ENCODE measurements around the gene SUSD4. TPM values are rescaled to one million over a fixed set of nuclear protein-coding genes. Genes with fewer than 3 reads are reported as not detected.

SUSD4 gene
- polyA plus RNA-seq, 2 of the 4 experiments (the other 2 are of a cell fraction), result 0.61 to 0.85 TPM

DNA sequence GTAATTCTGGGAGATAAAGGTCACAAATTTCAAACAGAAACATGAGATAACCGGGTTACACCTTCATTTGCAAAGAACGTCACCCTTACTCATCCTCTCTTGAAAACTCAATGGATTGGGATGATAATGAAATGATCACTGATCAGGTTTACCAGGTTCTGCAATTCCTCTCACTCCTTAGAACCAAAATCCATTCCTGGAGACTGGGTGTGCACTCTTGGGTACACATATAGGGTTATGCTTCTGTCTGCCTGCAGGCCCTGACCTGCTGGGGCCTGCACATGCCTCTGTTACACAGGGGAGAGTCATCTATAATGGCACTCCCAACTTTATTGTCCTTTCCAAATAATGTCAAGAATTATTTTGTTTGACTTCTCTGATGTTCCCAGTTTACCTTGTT is 8.3 kb downstream of the SUSD4 start:
- Histone ChIP-seq H3K27ac (no peak overlapping the region), H3K9me3 (no peaks in the 10 kb centered on the region), H3K4me1 (no peaks in the 10 kb centered on the region), H3K4me3 (no peak overlapping the region), H3K4me2 (no peak overlapping the region)
- 23% methylated on average over 2 of the region's 2 CpGs for WGBS (ENCODE audit: missing lambda C conversion rate)
- DNase-seq (ENCODE audit: low read depth in 1 of 2, low spot score in 1 of 2), result no peak
- ChIA-PET POLR2A (interaction anchor here (0.7 kb wide), 1 partner anchor 9 kb away, joined by 3 read pairs; no protein-coding TSS in a partner anchor), CTCF (interaction anchor here (1.2 kb wide), 1 partner anchor 10 kb away, joined by 3 read pairs; no protein-coding TSS in a partner anchor)
- TF ChIP-seq, protein P1, sequence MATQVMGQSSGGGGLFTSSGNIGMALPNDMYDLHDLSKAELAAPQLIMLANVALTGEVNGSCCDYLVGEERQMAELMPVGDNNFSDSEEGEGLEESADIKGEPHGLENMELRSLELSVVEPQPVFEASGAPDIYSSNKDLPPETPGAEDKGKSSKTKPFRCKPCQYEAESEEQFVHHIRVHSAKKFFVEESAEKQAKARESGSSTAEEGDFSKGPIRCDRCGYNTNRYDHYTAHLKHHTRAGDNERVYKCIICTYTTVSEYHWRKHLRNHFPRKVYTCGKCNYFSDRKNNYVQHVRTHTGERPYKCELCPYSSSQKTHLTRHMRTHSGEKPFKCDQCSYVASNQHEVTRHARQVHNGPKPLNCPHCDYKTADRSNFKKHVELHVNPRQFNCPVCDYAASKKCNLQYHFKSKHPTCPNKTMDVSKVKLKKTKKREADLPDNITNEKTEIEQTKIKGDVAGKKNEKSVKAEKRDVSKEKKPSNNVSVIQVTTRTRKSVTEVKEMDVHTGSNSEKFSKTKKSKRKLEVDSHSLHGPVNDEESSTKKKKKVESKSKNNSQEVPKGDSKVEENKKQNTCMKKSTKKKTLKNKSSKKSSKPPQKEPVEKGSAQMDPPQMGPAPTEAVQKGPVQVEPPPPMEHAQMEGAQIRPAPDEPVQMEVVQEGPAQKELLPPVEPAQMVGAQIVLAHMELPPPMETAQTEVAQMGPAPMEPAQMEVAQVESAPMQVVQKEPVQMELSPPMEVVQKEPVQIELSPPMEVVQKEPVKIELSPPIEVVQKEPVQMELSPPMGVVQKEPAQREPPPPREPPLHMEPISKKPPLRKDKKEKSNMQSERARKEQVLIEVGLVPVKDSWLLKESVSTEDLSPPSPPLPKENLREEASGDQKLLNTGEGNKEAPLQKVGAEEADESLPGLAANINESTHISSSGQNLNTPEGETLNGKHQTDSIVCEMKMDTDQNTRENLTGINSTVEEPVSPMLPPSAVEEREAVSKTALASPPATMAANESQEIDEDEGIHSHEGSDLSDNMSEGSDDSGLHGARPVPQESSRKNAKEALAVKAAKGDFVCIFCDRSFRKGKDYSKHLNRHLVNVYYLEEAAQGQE (IDR thresholded peaks at IDR 0.05), result no peak
- no peak for TF ChIP-seq RARB (CRISPR knock-in tag; IDR thresholded peaks at IDR 0.05)
- TF ChIP-seq, protein P2, sequence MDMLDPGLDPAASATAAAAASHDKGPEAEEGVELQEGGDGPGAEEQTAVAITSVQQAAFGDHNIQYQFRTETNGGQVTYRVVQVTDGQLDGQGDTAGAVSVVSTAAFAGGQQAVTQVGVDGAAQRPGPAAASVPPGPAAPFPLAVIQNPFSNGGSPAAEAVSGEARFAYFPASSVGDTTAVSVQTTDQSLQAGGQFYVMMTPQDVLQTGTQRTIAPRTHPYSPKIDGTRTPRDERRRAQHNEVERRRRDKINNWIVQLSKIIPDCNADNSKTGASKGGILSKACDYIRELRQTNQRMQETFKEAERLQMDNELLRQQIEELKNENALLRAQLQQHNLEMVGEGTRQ (IDR thresholded peaks at IDR 0.05), result no peak
- no peak for FAIRE-seq
- ATAC-seq, result no peak

DNA sequence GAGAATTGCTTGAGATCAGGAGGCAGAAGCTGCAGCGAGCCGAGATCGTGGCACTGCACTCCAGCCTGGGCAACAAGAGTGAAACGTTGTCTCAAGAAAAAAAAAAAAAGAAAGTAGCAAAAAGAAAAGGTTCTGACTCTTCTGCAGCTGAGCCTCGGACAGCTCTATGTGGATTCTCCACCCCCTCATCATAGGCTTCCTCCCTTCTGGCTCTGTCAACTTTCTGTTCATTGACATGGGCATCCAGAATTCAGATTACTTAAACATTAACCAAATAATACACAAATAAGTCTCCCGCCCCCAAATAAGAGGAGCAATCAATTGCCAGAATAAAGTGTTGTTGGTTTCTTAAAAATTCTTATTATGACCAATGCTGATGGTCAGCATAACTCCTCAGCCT is 10.0 kb downstream of the SUSD4 start:
- no peak for FAIRE-seq

DNA sequence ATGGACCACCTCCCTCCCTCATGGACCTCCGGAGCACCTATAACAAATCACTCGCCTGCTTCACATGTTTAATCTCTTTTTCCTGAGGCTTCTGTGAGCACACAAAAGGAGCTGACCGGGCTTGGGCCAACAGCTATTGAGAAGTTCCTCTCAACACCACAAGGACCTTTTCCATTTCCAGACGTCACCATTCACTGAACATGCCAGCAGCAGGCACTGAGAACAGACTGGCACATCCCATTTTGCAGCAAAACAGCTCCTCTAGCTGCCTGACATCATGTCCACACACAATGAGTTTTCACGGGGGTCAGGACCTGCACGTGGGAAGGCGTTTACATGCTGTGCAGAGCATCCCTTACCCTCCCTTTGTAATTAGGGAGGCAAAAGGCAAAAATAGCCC is 11.0 kb downstream of the SUSD4 start:
- H3K27ac ChIP-seq, result no peak overlapping the region
- 24% methylated on average over 7 of the region's 7 CpGs for WGBS (ENCODE audit: missing lambda C conversion rate)

More for the DNA sequence above, 10.0 kb downstream of the SUSD4 start:
- WGBS (ENCODE audit: missing lambda C conversion rate), result 12% methylated on average over 6 of the region's 6 CpGs
- ATAC-seq, result no peak
- no peak for TF ChIP-seq NPAS2 (CRISPR knock-in tag; IDR thresholded peaks at IDR 0.05; ENCODE audit: borderline replicate concordance)
- TF ChIP-seq RARB (CRISPR knock-in tag; IDR thresholded peaks at IDR 0.05), result no peak
- TF ChIP-seq TP53 (CRISPR knock-in tag; IDR thresholded peaks at IDR 0.05), result no peak
- TF ChIP-seq SMC3 (IDR thresholded peaks at IDR 0.05), result no peak
- H3K4me3 ChIP-seq, result no peak overlapping the region
- POLR2A ChIA-PET, result no interaction called here
- no peaks in the 10 kb centered on the region for H3K4me1 ChIP-seq
- no peak overlapping the region for H3K27ac ChIP-seq
- DNase-seq (ENCODE audit: low read depth in 1 of 2, low spot score in 1 of 2), result no peak
- H3K9me3 ChIP-seq, result no peaks in the 10 kb centered on the region
- CTCF ChIA-PET, result interaction anchor here (0.7 kb wide), 1 partner anchor 13 kb away, joined by 3 read pairs; no protein-coding TSS in a partner anchor
- no peak overlapping the region for H3K4me2 ChIP-seq

More for the DNA sequence above, 11.0 kb downstream of the SUSD4 start:
- H3K9me3 ChIP-seq, result no peaks in the 10 kb centered on the region
- no peak overlapping the region for H3K4me3 ChIP-seq
- H3K4me1 ChIP-seq, result no peaks in the 10 kb centered on the region
- H3K4me2 ChIP-seq, result no peak overlapping the region
- DNase-seq (ENCODE audit: low read depth in 1 of 2, low spot score in 1 of 2), result no peak
- no peak for FAIRE-seq
- CTCF ChIA-PET, result interaction anchor here (1.8 kb wide), 1 partner anchor 10 kb away, joined by 3 read pairs; no protein-coding TSS in a partner anchor
- TF ChIP-seq MAZ (IDR thresholded peaks at IDR 0.05; ENCODE audit: borderline replicate concordance, low read depth, low read length), result no peak
- no peak for TF ChIP-seq NFE2L2 (conservative IDR thresholded peaks at IDR 0.05; ENCODE audit: low read length)
- TF ChIP-seq KDM5A (IDR thresholded peaks at IDR 0.05), result no peak
- TF ChIP-seq KDM1A (IDR thresholded peaks at IDR 0.05; ENCODE audit: low read depth), result no peak
- TF ChIP-seq SREBF2 (IDR thresholded peaks at IDR 0.05), result no peak
- TF ChIP-seq RAD21 (conservative IDR thresholded peaks at IDR 0.05 in 1 of 2, IDR thresholded peaks at IDR 0.05 in 1 of 2), result no peak
- TF ChIP-seq, protein P3, sequence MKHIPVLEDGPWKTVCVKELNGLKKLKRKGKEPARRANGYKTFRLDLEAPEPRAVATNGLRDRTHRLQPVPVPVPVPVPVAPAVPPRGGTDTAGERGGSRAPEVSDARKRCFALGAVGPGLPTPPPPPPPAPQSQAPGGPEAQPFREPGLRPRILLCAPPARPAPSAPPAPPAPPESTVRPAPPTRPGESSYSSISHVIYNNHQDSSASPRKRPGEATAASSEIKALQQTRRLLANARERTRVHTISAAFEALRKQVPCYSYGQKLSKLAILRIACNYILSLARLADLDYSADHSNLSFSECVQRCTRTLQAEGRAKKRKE (CRISPR knock-in tag; IDR thresholded peaks at IDR 0.05; ENCODE audit: low read depth), result no peak
- TF ChIP-seq FOSL2 (IDR thresholded peaks at IDR 0.05), result no peak
- TF ChIP-seq FOSL2 (CRISPR knock-in tag; IDR thresholded peaks at IDR 0.05), result no peak
- TF ChIP-seq HOXB13 (CRISPR knock-in tag; IDR thresholded peaks at IDR 0.05; ENCODE audit: low read depth), result no peak
- no peak for TF ChIP-seq FOSB (CRISPR knock-in tag; IDR thresholded peaks at IDR 0.05)
- TF ChIP-seq, protein P4, sequence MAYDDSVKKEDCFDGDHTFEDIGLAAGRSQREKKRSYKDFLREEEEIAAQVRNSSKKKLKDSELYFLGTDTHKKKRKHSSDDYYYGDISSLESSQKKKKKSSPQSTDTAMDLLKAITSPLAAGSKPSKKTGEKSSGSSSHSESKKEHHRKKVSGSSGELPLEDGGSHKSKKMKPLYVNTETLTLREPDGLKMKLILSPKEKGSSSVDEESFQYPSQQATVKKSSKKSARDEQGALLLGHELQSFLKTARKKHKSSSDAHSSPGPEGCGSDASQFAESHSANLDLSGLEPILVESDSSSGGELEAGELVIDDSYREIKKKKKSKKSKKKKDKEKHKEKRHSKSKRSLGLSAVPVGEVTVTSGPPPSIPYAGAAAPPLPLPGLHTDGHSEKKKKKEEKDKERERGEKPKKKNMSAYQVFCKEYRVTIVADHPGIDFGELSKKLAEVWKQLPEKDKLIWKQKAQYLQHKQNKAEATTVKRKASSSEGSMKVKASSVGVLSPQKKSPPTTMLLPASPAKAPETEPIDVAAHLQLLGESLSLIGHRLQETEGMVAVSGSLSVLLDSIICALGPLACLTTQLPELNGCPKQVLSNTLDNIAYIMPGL (CRISPR knock-in tag; IDR thresholded peaks at IDR 0.05; ENCODE audit: borderline replicate concordance), result no peak
- no peak for TF ChIP-seq HEYL (CRISPR knock-in tag; IDR thresholded peaks at IDR 0.05)
- TF ChIP-seq RFX5 (IDR thresholded peaks at IDR 0.05), result no peak
- no peak for TF ChIP-seq MAFK (IDR thresholded peaks at IDR 0.05; ENCODE audit: partially characterized antibody)
- TF ChIP-seq HDAC2 (IDR thresholded peaks at IDR 0.05), result no peak
- TF ChIP-seq MYC (IDR thresholded peaks at IDR 0.05; ENCODE audit: borderline replicate concordance, low read length), result no peak
- TF ChIP-seq, protein P5, sequence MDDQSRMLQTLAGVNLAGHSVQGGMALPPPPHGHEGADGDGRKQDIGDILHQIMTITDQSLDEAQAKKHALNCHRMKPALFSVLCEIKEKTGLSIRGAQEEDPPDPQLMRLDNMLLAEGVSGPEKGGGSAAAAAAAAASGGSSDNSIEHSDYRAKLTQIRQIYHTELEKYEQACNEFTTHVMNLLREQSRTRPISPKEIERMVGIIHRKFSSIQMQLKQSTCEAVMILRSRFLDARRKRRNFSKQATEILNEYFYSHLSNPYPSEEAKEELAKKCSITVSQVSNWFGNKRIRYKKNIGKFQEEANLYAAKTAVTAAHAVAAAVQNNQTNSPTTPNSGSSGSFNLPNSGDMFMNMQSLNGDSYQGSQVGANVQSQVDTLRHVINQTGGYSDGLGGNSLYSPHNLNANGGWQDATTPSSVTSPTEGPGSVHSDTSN (IDR thresholded peaks at IDR 0.05), result no peak
- TF ChIP-seq RARB (CRISPR knock-in tag; IDR thresholded peaks at IDR 0.05), result no peak
- no peak for TF ChIP-seq EHMT2 (IDR thresholded peaks at IDR 0.05; ENCODE audit: low read depth)
- TF ChIP-seq PHF8 (IDR thresholded peaks at IDR 0.05; ENCODE audit: borderline replicate concordance, low read depth), result no peak
- POLR2A ChIA-PET, result no interaction called here
- ATAC-seq, result peak in 1 of 2 experiments; percentile 11; a peak in 2 of 6 replicates

Data from A549 (cell line).